Osteoblast (primary cell): ENCODE results near the gene EYS. TPM values are rescaled to one million over a fixed set of nuclear protein-coding genes. Genes with fewer than 3 reads are reported as not detected.

Experiments
- DNase-seq: peaks from one replicate; pipeline ENCODE4 v3.0.0; 2011; ENCODE audit warnings: low spot score, mixed read lengths; ENCODE audit not compliant: insufficient read length; ENCODE audit errors: missing footprints
- H2AFZ ChIP-seq: 2 replicates; pipeline ENCODE4 v1.6.0; 2011; ENCODE audit warnings: mild to moderate bottlenecking, low read length
- H3K27ac ChIP-seq: 2 replicates; pipeline ENCODE4 v1.5.1; 2011; ENCODE audit warnings: mild to moderate bottlenecking, low read depth, low read length, moderate library complexity
- H3K27me3 ChIP-seq: 2 replicates; pipeline ENCODE4 v1.6.0; 2012; ENCODE audit warnings: mild to moderate bottlenecking, control low read depth, inconsistent platforms, low read length, moderate library complexity; ENCODE audit not compliant: insufficient read depth
- H3K36me3 ChIP-seq: 2 replicates; pipeline ENCODE4 v1.5.1; 2011; ENCODE audit warnings: mild to moderate bottlenecking, low read length, control low read depth, moderate library complexity; ENCODE audit not compliant: insufficient read depth
- H3K4me1 ChIP-seq: 2 replicates; pipeline ENCODE4 v1.5.1; 2011; ENCODE audit warnings: mild to moderate bottlenecking, low read length, control low read depth, moderate library complexity; ENCODE audit not compliant: insufficient read depth
- H3K4me2 ChIP-seq: 2 replicates; pipeline ENCODE4 v1.6.0; 2011; ENCODE audit warnings: mild to moderate bottlenecking, low read length; ENCODE audit not compliant: insufficient read depth
- H3K4me3 ChIP-seq: fragments of 200-600 bp; sonication (generic); 3 replicates; pipeline ENCODE4 v1.5.1; 2012; ENCODE audit warnings: mild to moderate bottlenecking, low read length, inconsistent platforms; ENCODE audit not compliant: insufficient read depth
- H3K79me2 ChIP-seq: 2 replicates; pipeline ENCODE4 v1.6.0; 2012; ENCODE audit warnings: mild to moderate bottlenecking, low read length, control low read depth, inconsistent platforms; ENCODE audit not compliant: insufficient read depth
- H3K9me3 ChIP-seq: 2 replicates; pipeline ENCODE4 v1.5.1; 2011; ENCODE audit warnings: low read depth, low read length, control low read depth
- H4K20me1 ChIP-seq: 2 replicates; pipeline ENCODE4 v1.6.0; 2012; ENCODE audit warnings: mild to moderate bottlenecking, low read length, control low read depth; ENCODE audit not compliant: insufficient read depth
- total RNA-seq: library from RNA; depleted of rRNA; stranded (reverse); fragments of >200 nt; gene quantifications from 2 replicates; pipeline ENCODE4 v1.2.3, GENCODE V29; 2012
- TF ChIP-seq, protein P1 (sequence below): IDR thresholded peaks from 2 replicates; pipeline ENCODE4 v1.5.1; 2011; ENCODE audit warnings: mild to moderate bottlenecking, low read depth, low read length, moderate library complexity; ENCODE audit errors: extremely low read depth

The EYS gene
- total RNA-seq, 1 donor: under 0.01 TPM

DNA sequence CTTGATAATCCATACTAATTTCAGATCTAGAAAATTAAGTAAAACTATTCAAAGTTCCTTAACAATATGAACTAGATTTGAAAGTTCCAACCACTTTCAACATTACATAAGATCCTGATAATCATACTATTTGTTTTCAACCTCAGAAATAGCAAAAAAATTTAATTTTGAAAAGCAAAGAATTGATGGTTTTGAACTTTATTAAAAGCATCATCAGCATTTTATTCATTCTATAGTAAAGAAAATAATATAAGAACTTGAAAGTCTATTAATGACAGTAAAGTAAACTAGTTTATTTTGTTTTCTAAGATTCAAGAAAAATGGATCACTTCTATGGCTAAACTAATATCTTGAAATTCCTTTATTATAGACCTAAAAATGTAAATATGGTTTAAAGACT is 26.8 kb downstream of the EYS start:
- DNase-seq: no peak
- H3K4me3 ChIP-seq: no peak overlapping the region
- H3K79me2 ChIP-seq: no peaks in the 10 kb centered on the region
- no peak overlapping the region for H2AFZ ChIP-seq
- no peaks in the 10 kb centered on the region for H3K27me3 ChIP-seq
- no peaks in the 10 kb centered on the region for H4K20me1 ChIP-seq
- no peak overlapping the region for H3K27ac ChIP-seq
- no peak overlapping the region for H3K4me2 ChIP-seq
- H3K9me3 ChIP-seq: no peaks in the 10 kb centered on the region
- no peaks in the 10 kb centered on the region for H3K4me1 ChIP-seq
- H3K36me3 ChIP-seq: no peaks in the 10 kb centered on the region
- TF ChIP-seq, protein P1, sequence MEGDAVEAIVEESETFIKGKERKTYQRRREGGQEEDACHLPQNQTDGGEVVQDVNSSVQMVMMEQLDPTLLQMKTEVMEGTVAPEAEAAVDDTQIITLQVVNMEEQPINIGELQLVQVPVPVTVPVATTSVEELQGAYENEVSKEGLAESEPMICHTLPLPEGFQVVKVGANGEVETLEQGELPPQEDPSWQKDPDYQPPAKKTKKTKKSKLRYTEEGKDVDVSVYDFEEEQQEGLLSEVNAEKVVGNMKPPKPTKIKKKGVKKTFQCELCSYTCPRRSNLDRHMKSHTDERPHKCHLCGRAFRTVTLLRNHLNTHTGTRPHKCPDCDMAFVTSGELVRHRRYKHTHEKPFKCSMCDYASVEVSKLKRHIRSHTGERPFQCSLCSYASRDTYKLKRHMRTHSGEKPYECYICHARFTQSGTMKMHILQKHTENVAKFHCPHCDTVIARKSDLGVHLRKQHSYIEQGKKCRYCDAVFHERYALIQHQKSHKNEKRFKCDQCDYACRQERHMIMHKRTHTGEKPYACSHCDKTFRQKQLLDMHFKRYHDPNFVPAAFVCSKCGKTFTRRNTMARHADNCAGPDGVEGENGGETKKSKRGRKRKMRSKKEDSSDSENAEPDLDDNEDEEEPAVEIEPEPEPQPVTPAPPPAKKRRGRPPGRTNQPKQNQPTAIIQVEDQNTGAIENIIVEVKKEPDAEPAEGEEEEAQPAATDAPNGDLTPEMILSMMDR: no peak

DNA sequence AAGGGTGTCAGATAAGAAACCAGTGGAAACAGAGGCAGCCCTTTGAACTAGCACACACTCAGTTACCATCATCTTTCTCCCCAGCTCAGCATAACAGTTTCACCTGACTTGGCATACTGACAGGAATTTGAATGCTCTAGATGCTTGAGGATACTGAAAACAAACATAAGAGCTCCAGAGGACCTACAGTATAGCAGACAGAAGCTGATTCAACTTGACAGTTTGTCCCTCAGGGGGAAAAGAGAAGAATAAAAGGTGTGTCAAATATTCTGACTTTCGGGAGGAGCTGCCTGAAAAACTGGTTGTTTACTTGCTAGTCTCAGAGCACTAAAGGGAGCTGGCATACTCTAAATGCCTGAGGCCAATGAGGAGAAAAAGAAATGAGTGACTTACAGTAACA is 35.1 kb downstream of the EYS start:
- Histone ChIP-seq H3K27me3 (no peaks in the 10 kb centered on the region), H3K4me3 (no peak overlapping the region), H2AFZ (no peak overlapping the region), H3K79me2 (no peaks in the 10 kb centered on the region), H3K36me3 (no peaks in the 10 kb centered on the region), H3K4me1 (no peaks in the 10 kb centered on the region), H3K27ac (no peak overlapping the region), H3K4me2 (no peak overlapping the region), H4K20me1 (no peaks in the 10 kb centered on the region), H3K9me3 (peaks cover 2% of the 10 kb centered on the region)
- no peak for DNase-seq
- TF ChIP-seq, protein P1: no peak

DNA sequence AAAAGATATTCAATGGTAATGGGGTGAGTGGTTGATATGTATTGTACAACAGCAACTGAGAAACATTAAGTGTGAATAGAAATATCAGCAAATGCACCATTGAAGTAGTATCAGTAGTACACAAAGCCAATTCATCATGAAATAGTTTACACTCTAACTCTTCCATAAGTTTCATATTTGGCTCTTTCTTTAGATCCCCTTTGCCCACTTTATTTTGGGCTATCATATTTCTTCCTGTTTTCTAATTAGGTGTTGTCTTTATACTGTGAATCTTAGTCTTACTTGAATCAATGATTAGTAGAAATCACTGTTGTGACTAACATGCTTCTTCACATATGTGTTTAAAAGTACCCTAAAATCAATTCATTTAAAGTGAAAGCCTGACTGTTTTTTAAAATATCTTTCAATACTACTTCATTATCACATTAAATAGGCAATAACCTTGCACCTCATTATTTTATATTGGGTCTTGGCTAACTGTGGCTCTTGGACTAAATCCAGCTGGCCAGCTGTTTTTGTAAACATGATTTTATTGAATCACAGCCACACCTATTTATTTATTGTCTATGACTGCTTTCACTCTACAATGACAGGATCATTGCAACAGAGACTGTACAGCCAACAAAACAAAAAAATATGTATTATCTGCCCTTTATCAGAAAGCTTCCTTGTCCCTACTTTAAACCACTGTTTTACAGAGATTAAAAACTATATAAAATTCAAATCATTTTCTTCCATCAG is 38.9 kb downstream of the EYS start:
- Histone ChIP-seq H3K4me1 (no peaks in the 10 kb centered on the region), H2AFZ (no peak overlapping the region), H3K79me2 (no peaks in the 10 kb centered on the region), H4K20me1 (no peaks in the 10 kb centered on the region), H3K27ac (no peak overlapping the region), H3K4me3 (no peak overlapping the region), H3K27me3 (no peaks in the 10 kb centered on the region), H3K9me3 (peaks cover 2% of the 10 kb centered on the region), H3K4me2 (no peak overlapping the region), H3K36me3 (no peaks in the 10 kb centered on the region)
- TF ChIP-seq, protein P1: no peak
- no peak for DNase-seq

DNA sequence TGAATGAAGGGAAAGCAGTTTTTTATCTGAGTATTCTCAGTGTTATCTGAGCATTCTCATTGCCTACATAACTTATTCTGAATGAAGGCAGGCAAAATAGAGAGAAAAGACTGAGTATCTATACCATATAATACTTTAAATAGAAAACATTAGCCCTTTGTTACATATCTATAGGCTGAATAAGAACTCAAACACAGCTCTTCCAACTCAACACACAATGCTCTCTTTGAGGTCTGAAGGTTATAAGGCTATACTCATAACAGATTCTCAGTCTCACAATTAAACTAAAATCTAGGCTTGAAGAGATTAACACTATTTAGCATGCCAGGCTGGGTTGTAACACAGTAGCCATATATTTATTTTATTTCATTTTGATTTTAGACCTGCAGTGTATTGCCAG is 56.9 kb downstream of the EYS start:
- Histone ChIP-seq H2AFZ (no peak overlapping the region), H3K36me3 (no peaks in the 10 kb centered on the region), H3K79me2 (no peaks in the 10 kb centered on the region), H3K4me1 (no peaks in the 10 kb centered on the region), H3K9me3 (peaks cover 5% of the 10 kb centered on the region), H3K27me3 (no peaks in the 10 kb centered on the region), H3K27ac (no peak overlapping the region), H4K20me1 (no peaks in the 10 kb centered on the region), H3K4me2 (no peak overlapping the region), H3K4me3 (no peak overlapping the region)
- DNase-seq: no peak
- TF ChIP-seq, protein P1: no peak
